ENCODE data around the gene LRP1B.
A peak's percentile ranks its signal among the peaks of the same experiment; 100 is the strongest.

The LRP1B gene

DNA sequence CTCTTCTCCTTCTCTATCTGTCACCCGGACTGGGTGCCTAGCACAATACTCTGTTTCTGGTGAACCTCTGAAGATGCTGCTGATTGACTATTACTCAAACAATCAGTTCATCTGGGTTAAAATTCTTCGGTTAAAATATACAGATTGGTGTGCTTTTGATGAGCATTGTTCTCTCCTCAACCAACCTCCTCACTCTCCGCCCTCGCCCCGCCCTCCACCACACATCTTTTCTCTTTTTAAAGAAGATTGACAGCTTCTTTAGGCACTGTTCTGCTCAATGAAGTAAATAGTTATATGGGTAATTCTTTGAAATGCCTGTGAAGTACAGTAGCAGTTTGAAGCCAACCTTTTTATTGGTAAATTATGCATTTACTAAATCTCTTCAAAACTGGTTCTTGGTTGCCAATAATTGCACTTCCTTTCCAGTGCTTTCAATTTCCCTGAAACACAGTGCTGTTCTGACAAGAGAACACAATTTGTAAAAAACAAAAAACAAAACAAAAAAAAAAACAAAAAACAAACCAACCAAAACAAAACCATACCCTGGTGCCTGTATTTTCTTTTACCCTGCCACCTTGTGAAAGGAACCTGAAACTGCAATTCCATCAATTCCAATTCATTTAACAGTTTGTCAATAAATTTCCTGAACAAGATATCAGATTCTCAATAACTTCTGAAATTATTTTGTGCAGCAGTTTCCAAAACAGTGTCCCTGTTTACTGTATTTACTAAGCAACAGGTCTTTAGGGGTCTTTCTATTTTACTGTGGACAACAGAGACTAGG, 188.6 kb downstream of the LRP1B start:
- TF ChIP-seq, protein P1, sequence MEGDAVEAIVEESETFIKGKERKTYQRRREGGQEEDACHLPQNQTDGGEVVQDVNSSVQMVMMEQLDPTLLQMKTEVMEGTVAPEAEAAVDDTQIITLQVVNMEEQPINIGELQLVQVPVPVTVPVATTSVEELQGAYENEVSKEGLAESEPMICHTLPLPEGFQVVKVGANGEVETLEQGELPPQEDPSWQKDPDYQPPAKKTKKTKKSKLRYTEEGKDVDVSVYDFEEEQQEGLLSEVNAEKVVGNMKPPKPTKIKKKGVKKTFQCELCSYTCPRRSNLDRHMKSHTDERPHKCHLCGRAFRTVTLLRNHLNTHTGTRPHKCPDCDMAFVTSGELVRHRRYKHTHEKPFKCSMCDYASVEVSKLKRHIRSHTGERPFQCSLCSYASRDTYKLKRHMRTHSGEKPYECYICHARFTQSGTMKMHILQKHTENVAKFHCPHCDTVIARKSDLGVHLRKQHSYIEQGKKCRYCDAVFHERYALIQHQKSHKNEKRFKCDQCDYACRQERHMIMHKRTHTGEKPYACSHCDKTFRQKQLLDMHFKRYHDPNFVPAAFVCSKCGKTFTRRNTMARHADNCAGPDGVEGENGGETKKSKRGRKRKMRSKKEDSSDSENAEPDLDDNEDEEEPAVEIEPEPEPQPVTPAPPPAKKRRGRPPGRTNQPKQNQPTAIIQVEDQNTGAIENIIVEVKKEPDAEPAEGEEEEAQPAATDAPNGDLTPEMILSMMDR (IDR thresholded peaks at IDR 0.05; ENCODE audit: low read length) = peak; percentile 39
- TF ChIP-seq EZH2phosphoT487 (IDR thresholded peaks at IDR 0.05; ENCODE audit: low read length) = no peak

DNA sequence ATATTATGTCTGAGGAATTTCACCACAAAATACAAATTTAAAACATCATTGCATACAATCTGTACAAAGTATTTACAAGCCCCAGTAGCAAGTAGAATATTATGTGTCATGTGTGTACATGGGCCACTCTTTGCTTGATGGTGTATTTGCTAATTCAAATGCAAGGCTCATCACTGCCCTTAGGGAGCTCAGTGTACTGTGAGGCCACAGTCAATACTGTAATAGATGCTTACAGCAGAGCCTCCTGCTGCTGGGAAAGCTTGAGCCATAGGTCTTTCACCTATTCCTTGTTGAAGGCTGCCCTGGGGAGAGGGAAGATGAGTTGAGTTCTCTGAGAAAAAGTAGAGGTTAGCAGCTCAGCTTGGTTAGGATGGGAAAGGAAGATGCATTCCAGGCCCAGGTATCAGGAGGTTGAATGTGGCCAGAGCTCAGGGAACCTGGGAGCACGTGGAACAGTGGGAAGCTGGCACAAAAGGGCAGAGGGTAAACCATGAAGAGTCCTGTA, 189.6 kb downstream of the LRP1B start:
- no peak overlapping the region for H3K4me3 ChIP-seq (ENCODE audit: low read length)
- H3K36me3 ChIP-seq (replicated peaks; ENCODE audit: insufficient read depth, low read length) = no peaks in the 10 kb centered on the region
- H3K9me3 ChIP-seq (replicated peaks; ENCODE audit: insufficient read depth, low read length) = no peaks in the 10 kb centered on the region
- H3K79me2 ChIP-seq (ENCODE audit: low read length) = no peaks in the 10 kb centered on the region
- no peak overlapping the region for H3K9ac ChIP-seq (ENCODE audit: low read length)
- H3K27ac ChIP-seq (ENCODE audit: low read length) = no peak overlapping the region
- no peak overlapping the region for H2AFZ ChIP-seq (ENCODE audit: low read length)
- H3F3A ChIP-seq (ENCODE audit: insufficient read depth, low read length) = no peaks in the 10 kb centered on the region
- no peak overlapping the region for H3K4me2 ChIP-seq (ENCODE audit: low read depth, low read length)
- H3K27me3 ChIP-seq (replicated peaks; ENCODE audit: insufficient read depth, low read length) = no peaks in the 10 kb centered on the region
- no peaks in the 10 kb centered on the region for H3K4me1 ChIP-seq (ENCODE audit: low read length)
- TF ChIP-seq, protein P1 (IDR thresholded peaks at IDR 0.05; ENCODE audit: low read length) = no peak
- TF ChIP-seq EZH2 (optimal IDR thresholded peaks at IDR 0.05; ENCODE audit: low read depth, low read length) = no peak
- no peak for TF ChIP-seq EZH2phosphoT487 (IDR thresholded peaks at IDR 0.05; ENCODE audit: low read length)
- no peak for DNase-seq
- H3K9me2 ChIP-seq (replicated peaks; ENCODE audit: insufficient read depth, low read length) = no peaks in the 10 kb centered on the region
- H4K20me1 ChIP-seq (ENCODE audit: insufficient read depth, low read length) = no peaks in the 10 kb centered on the region

More for the DNA sequence above, 188.6 kb downstream of the LRP1B start:
- no peaks in the 10 kb centered on the region for H3K4me1 ChIP-seq (ENCODE audit: low read length)
- H3K4me2 ChIP-seq (ENCODE audit: low read depth, low read length) = no peak overlapping the region
- H3K36me3 ChIP-seq (replicated peaks; ENCODE audit: insufficient read depth, low read length) = no peaks in the 10 kb centered on the region
- no peak overlapping the region for H3K9ac ChIP-seq (ENCODE audit: low read length)
- H3K27ac ChIP-seq (ENCODE audit: low read length) = no peak overlapping the region
- H3K79me2 ChIP-seq (ENCODE audit: low read length) = no peaks in the 10 kb centered on the region
- H4K20me1 ChIP-seq (ENCODE audit: insufficient read depth, low read length) = no peaks in the 10 kb centered on the region
- no peaks in the 10 kb centered on the region for H3K9me3 ChIP-seq (replicated peaks; ENCODE audit: insufficient read depth, low read length)
- no peaks in the 10 kb centered on the region for H3F3A ChIP-seq (ENCODE audit: insufficient read depth, low read length)
- DNase-seq = no peak
- no peaks in the 10 kb centered on the region for H3K9me2 ChIP-seq (replicated peaks; ENCODE audit: insufficient read depth, low read length)
- no peaks in the 10 kb centered on the region for H3K27me3 ChIP-seq (replicated peaks; ENCODE audit: insufficient read depth, low read length)
- no peak overlapping the region for H3K4me3 ChIP-seq (ENCODE audit: low read length)
- no peak overlapping the region for H2AFZ ChIP-seq (ENCODE audit: low read length)

DNA sequence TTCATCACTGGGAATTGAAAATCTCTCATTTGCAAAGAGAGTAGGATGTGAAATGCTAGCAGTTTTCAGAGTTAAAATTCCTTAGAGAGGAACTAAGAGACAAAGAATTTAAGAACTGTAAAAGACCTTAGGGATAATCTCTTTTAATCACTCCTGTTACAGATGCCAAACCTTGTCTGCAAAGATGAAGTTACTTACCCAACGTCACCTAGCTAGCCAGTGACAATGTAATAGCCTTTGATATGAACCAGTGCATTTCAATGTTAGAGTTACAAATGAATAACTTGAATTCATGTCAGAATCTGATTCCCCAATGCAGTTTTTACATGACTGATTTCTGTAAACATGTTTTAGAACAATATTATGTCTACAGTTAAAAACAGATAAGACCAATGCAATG, 190.1 kb downstream of the LRP1B start:
- H3K79me2 ChIP-seq (ENCODE audit: low read length) = no peaks in the 10 kb centered on the region
- no peak overlapping the region for H3K4me2 ChIP-seq (ENCODE audit: low read depth, low read length)
- no peak overlapping the region for H3K27ac ChIP-seq (ENCODE audit: low read length)
- no peak overlapping the region for H2AFZ ChIP-seq (ENCODE audit: low read length)
- H3K9ac ChIP-seq (ENCODE audit: low read length) = no peak overlapping the region
- no peaks in the 10 kb centered on the region for H3K36me3 ChIP-seq (replicated peaks; ENCODE audit: insufficient read depth, low read length)
- H3F3A ChIP-seq (ENCODE audit: insufficient read depth, low read length) = no peaks in the 10 kb centered on the region
- no peaks in the 10 kb centered on the region for H4K20me1 ChIP-seq (ENCODE audit: insufficient read depth, low read length)
- no peaks in the 10 kb centered on the region for H3K4me1 ChIP-seq (ENCODE audit: low read length)
- no peaks in the 10 kb centered on the region for H3K9me2 ChIP-seq (replicated peaks; ENCODE audit: insufficient read depth, low read length)
- H3K4me3 ChIP-seq (ENCODE audit: low read length) = no peak overlapping the region
- H3K27me3 ChIP-seq (replicated peaks; ENCODE audit: insufficient read depth, low read length) = no peaks in the 10 kb centered on the region
- no peaks in the 10 kb centered on the region for H3K9me3 ChIP-seq (replicated peaks; ENCODE audit: insufficient read depth, low read length)
- DNase-seq = no peak
- TF ChIP-seq, protein P1 (IDR thresholded peaks at IDR 0.05; ENCODE audit: low read length) = no peak
- TF ChIP-seq EZH2 (optimal IDR thresholded peaks at IDR 0.05; ENCODE audit: low read depth, low read length) = no peak
- TF ChIP-seq EZH2phosphoT487 (IDR thresholded peaks at IDR 0.05; ENCODE audit: low read length) = no peak
